HepG2 (cell line): ENCODE data around the gene TST. TPM values are rescaled to one million over a fixed set of nuclear protein-coding genes. Genes with fewer than 3 reads are reported as not detected.

ENCODE experiments used
- CREB3 ChIP-seq: sonication (generic); formaldehyde crosslinking; IDR thresholded peaks from 2 replicates; pipeline ENCODE4 v1.5.0; 2020; ENCODE audit warnings: missing genetic modification reagents
- HMG20A ChIP-seq: IDR thresholded peaks from 2 replicates; pipeline ENCODE4 v1.6.1; 2016; ENCODE audit warnings: borderline replicate concordance
- HMGXB4 ChIP-seq, 2 experiments: sonication (generic) in 1 of 2; formaldehyde crosslinking in 1 of 2; IDR thresholded peaks; 2 replicates each; pipeline versions ENCODE4 v1.4.0 to v1.6.1; 2018 to 2020; ENCODE audit warnings: missing genetic modification reagents in 2 of 2, borderline replicate concordance in 1 of 2, low read depth in 1 of 2, mild to moderate bottlenecking in 1 of 2, missing biosample characterization in 1 of 2
- SMAD9 ChIP-seq: sonication (generic); formaldehyde crosslinking; IDR thresholded peaks from 2 replicates; pipeline ENCODE4 v1.5.1; 2020; ENCODE audit warnings: mild to moderate bottlenecking, missing genetic modification reagents
- SRSF9 ChIP-seq: fragments of 200-400 bp; formaldehyde crosslinking; IDR thresholded peaks from 2 replicates; pipeline ENCODE4 v1.6.1; 2018; ENCODE audit warnings: borderline replicate concordance, mild to moderate bottlenecking, low read depth, low read length; ENCODE audit not compliant: insufficient read depth, poor library complexity, severe bottlenecking
- TSC22D2 ChIP-seq: sonication (generic); formaldehyde crosslinking; IDR thresholded peaks from 2 replicates; pipeline ENCODE4 v1.5.1; 2020; ENCODE audit warnings: missing genetic modification reagents, mild to moderate bottlenecking, borderline replicate concordance
- ZFP36L1 ChIP-seq: sonication (generic); formaldehyde crosslinking; IDR thresholded peaks from 2 replicates; pipeline ENCODE4 v1.8.0; 2022; ENCODE audit warnings: mild to moderate bottlenecking, missing genetic modification reagents, moderate library complexity
- ZNF143 ChIP-seq: sonication (generic); formaldehyde crosslinking; IDR thresholded peaks from 2 replicates; pipeline ENCODE4 v1.4.0; 2020; ENCODE audit warnings: missing genetic modification reagents
- ZNF263 ChIP-seq: sonication (generic); formaldehyde crosslinking; IDR thresholded peaks from 2 replicates; pipeline ENCODE4 v1.4.0; 2020; ENCODE audit warnings: missing genetic modification reagents
- polyA plus RNA-seq, 8 experiments: library from polyadenylated mRNA; depleted of rRNA in 3 of 8; stranded (reverse) in 7 of 8; unstranded in 1 of 8; fragments of >200 nt; fragmentation: Illumina TruSeq in 4 of 8; extraction: Trizol in 4 of 8; gene quantifications; 2 replicates each; pipeline versions ENCODE4 v1.2.1 to v1.2.3, GENCODE V29; 2011 to 2016; ENCODE audit warnings: low read depth in 4 of 8, missing spikeins in 1 of 8, mixed read lengths in 1 of 8; ENCODE audit not compliant: insufficient read depth in 1 of 8
- total RNA-seq, 5 experiments: library from RNA; depleted of rRNA; stranded (reverse); fragments of >200 nt; fragmentation: Illumina TruSeq; extraction: Trizol; gene quantifications; 2 replicates each; pipeline ENCODE4 v1.2.3, GENCODE V29; 2016; ENCODE audit warnings: low read depth in 1 of 5
- TF ChIP-seq, protein P1 (sequence below): sonication (generic); formaldehyde crosslinking; IDR thresholded peaks from 2 replicates; pipeline ENCODE4 v1.4.0; 2020; ENCODE audit warnings: missing genetic modification reagents

TST gene
- total and polyA plus RNA-seq, 2 of the 13 experiments (the other 11 are each of a cell fraction or from before 2014, with no cell fraction given), result 44.6 to 63.6 TPM

GRCh38 chr22:37043209-37043827, 24.1 kb upstream of the TST start (continued):
- TF ChIP-seq CREB3 (no peak), ZNF143 (CRISPR knock-in tag) (no peak), SMAD9 (no peak), SRSF9 (no peak), TSC22D2 (CRISPR knock-in tag) (no peak), HMG20A (CRISPR knock-in tag) (no peak), ZNF263 (0 out of 2 replicates have a peak, but pooled peaks have one; percentile 72), HMGXB4 (CRISPR knock-in tag; IDR thresholded peaks at IDR 0.05; ENCODE audit: borderline replicate concordance in 1 of 2, low read depth in 1 of 2) (no peak), ZFP36L1 (CRISPR knock-in tag) (no peak)
- TF ChIP-seq, protein P1, sequence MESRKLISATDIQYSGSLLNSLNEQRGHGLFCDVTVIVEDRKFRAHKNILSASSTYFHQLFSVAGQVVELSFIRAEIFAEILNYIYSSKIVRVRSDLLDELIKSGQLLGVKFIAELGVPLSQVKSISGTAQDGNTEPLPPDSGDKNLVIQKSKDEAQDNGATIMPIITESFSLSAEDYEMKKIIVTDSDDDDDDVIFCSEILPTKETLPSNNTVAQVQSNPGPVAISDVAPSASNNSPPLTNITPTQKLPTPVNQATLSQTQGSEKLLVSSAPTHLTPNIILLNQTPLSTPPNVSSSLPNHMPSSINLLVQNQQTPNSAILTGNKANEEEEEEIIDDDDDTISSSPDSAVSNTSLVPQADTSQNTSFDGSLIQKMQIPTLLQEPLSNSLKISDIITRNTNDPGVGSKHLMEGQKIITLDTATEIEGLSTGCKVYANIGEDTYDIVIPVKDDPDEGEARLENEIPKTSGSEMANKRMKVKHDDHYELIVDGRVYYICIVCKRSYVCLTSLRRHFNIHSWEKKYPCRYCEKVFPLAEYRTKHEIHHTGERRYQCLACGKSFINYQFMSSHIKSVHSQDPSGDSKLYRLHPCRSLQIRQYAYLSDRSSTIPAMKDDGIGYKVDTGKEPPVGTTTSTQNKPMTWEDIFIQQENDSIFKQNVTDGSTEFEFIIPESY (CRISPR knock-in tag), result no peak
- TF ChIP-seq, all 625 proteins: peak for 15
